ENCODE measurements around the gene MYL5. TPM values are rescaled to one million over a fixed set of nuclear protein-coding genes. Genes with fewer than 3 reads are reported as not detected.

Gene MYL5
- total and polyA plus RNA-seq, 11 donors: 1.4 to 12.9 (median 4.4) TPM

DNA sequence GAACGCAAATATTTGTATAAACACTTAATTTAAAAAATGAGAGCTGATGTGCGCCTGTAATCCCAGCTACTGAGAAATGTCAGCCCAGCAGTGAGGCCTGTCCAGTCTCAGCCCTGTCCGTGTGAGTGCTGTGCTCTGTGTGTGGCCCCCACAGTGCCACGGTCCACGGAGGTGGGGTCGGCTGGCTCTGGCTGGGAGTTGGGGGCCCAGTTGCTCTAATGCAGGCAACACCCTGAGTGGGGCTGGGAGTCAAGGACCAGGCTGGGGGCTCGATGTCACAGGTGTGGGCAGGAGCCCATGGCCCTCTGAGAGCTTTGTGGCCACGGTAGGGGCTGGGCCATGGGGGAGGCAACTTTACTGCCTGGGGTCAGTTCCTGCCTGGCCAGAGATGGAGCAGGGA, 44.1 kb downstream of the MYL5 start:
- H3K4me3 ChIP-seq: no peak overlapping the region
- ATAC-seq (no peak), DNase-seq (peak in 1 of 5 donors; percentile 17)
- intact Hi-C loops (cut with DNase I): no loop called here
- peaks cover 0 to 35% (median 12%) of the 10 kb centered on the region in 12 donors for H3K4me1 ChIP-seq
- no peaks in the 10 kb centered on the region for H3K9me3 ChIP-seq
- WGBS, 4 donors: 73 to 83% (median 82%) methylated on average over 8 of the region's 8 CpGs
- TF ChIP-seq POLR2A (IDR thresholded peaks at IDR 0.05): no peak
- TF ChIP-seq, protein P1, sequence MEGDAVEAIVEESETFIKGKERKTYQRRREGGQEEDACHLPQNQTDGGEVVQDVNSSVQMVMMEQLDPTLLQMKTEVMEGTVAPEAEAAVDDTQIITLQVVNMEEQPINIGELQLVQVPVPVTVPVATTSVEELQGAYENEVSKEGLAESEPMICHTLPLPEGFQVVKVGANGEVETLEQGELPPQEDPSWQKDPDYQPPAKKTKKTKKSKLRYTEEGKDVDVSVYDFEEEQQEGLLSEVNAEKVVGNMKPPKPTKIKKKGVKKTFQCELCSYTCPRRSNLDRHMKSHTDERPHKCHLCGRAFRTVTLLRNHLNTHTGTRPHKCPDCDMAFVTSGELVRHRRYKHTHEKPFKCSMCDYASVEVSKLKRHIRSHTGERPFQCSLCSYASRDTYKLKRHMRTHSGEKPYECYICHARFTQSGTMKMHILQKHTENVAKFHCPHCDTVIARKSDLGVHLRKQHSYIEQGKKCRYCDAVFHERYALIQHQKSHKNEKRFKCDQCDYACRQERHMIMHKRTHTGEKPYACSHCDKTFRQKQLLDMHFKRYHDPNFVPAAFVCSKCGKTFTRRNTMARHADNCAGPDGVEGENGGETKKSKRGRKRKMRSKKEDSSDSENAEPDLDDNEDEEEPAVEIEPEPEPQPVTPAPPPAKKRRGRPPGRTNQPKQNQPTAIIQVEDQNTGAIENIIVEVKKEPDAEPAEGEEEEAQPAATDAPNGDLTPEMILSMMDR (IDR thresholded peaks at IDR 0.05): no peak
- H3K27ac ChIP-seq: no peak overlapping the region
- peaks cover 0 to 16% (median 3%) of the 10 kb centered on the region in 9 donors for H3K36me3 ChIP-seq
- no peaks in the 10 kb centered on the region for H3K27me3 ChIP-seq

DNA sequence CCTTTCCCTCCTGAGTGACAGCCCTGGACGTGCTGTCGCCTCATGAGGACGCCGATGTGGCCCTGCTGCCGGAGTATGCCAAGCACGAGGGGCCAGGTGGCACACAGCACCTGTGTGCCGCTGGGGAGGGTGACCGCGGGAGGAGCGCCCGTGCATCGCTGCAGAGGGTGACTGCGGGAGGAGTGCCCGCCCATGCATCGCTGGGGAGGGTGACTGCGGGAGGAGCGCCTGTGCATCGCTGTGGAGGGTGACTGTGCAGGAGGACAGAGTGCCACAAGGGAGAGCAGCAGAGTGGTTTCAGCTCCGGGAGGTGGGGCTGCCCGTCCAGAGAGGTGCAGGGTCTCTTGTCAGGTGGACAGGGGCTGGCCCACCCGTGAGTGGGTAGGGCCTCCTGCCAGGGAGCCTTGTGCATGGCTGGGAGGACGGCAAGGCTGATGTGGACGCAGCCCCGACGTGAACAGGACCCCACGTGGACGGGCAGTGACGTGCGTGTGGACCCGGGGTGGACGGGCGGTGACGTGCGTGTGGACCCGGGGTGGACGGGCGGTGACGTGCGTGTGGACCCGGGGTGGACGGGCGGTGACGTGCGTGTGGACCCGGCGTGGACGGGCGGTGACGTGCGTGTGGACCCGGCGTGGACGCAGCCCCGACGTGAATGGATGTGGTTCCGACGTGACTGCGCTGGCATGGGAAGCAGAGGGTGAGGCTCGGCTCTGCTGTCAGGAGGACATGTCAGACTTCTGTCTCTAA, 45.9 kb downstream of the MYL5 start:
- DNase-seq: no peak
- Histone ChIP-seq H3K4me3 (no peak overlapping the region), H3K9me3 (no peaks in the 10 kb centered on the region), H3K27ac (no peak overlapping the region), H3K27me3 (no peaks in the 10 kb centered on the region), H3K4me1 (peaks cover 0 to 32% (median 12%) of the 10 kb centered on the region in 12 donors), H3K36me3 (peaks cover 0 to 9% (median 3%) of the 10 kb centered on the region in 9 donors)
- TF ChIP-seq, protein P1 (IDR thresholded peaks at IDR 0.05): no peak
- TF ChIP-seq POLR2A (IDR thresholded peaks at IDR 0.05): no peak
- intact Hi-C loops (cut with DNase I): no loop called here
- ATAC-seq: no peak
- 93 to 96% (median 95%) methylated on average over 59 of the region's 59 CpGs for WGBS, 4 donors

DNA sequence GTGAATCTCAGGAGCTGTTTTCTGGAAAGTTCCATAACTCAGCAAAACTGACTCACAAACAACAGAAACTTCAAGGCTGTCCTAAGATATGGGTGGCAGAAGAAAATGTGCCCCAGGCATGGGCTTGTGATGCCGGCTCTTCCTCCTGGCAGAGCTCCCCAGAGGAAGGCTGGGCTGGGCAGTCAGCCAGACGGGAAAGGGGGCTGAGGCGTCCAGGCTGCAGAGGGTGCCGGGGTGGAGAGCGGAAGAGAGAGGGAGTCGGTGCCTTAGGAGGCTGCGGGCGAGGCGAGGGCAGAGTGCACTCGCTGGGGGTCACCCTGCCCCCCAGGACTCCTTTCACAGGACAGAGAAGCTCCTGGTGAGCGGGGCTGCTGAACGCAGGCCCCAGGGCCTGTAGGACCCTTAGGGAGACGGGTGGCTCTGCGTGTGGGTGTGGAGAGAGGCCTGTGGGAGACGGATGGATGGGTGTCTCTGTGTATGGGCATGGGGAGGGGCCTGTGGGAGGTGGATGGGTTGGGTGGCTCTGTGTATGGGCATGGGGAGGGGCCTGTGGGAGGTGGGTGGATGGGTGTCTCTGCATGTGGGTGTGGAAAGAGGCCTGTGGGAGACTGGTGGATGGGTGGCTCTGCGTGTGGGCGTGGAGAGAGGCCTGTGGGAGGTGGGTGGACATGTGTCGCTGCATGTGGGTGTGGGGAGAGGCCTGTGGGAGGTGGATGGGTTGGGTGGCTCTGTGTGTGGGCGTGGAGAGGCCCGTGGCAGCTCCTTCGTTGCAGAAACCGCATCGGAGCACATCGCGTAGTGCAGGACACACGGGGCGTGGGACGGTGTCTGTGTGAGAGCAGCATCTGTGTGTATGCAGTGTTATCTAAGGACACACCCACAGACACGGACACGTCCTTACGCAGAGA, 47.2 kb downstream of the MYL5 start:
- Histone ChIP-seq H3K27me3 (no peaks in the 10 kb centered on the region), H3K4me3 (no peak overlapping the region), H3K4me1 (peaks cover 0 to 39% (median 17%) of the 10 kb centered on the region in 12 donors), H3K27ac (peak overlapping the region in 3 of 12 donors; percentile 1 to 23 (median 14)), H3K9me3 (no peaks in the 10 kb centered on the region), H3K36me3 (peaks cover 0 to 9% (median 3%) of the 10 kb centered on the region in 9 donors)
- intact Hi-C loops (cut with DNase I): no loop called here
- TF ChIP-seq, protein P1 (IDR thresholded peaks at IDR 0.05): no peak
- no peak for TF ChIP-seq POLR2A (IDR thresholded peaks at IDR 0.05)
- peak in 2 of 5 donors; percentile 51 to 63 for DNase-seq
- peak in 3 of 4 donors; percentile 8 to 63 (median 37) for ATAC-seq
- WGBS, 4 donors: 55 to 62% (median 59%) methylated on average over 28 to 31 of the region's 31 CpGs
